Mesendoderm (in vitro differentiated cells): ENCODE measurements around the gene ST7.
A peak's percentile ranks its signal among the peaks of the same experiment; 100 is the strongest.
"Not testable (repeated sequence)": the region's sequence is repeated elsewhere in the genome, so short reads cannot be mapped to it uniquely, and the experiment has no call there.

Experiments used
- DNase-seq: peaks from one replicate; pipeline ENCODE4 v3.0.0; 2013
- H2AK5ac ChIP-seq: 2 replicates; pipeline ENCODE4 v1.6.1; 2013; ENCODE audit warnings: low read length, inconsistent platforms
- H2BK120ac ChIP-seq: 2 replicates; pipeline ENCODE4 v1.6.1; 2013; ENCODE audit warnings: low read depth, mild to moderate bottlenecking, low read length, moderate library complexity, mixed read lengths
- H2BK15ac ChIP-seq: replicated peaks from 2 replicates; pipeline ENCODE4 v1.6.1; 2013; ENCODE audit warnings: low read depth, mild to moderate bottlenecking, moderate library complexity
- H2BK5ac ChIP-seq: 2 replicates; pipeline ENCODE4 v1.6.1; 2013; ENCODE audit warnings: low read length, inconsistent platforms
- H3K18ac ChIP-seq: 2 replicates; pipeline ENCODE4 v1.6.1; 2013; ENCODE audit warnings: mild to moderate bottlenecking, low read length, mixed read lengths
- H3K23ac ChIP-seq: one replicate; pipeline ENCODE4 v1.6.1; 2013; ENCODE audit warnings: low read length
- H3K27ac ChIP-seq: 2 replicates; pipeline ENCODE4 v1.5.1; 2013; ENCODE audit warnings: low read depth, mild to moderate bottlenecking, inconsistent platforms, low read length, moderate library complexity
- H3K27me3 ChIP-seq: 2 replicates; pipeline ENCODE4 v1.6.1; 2013; ENCODE audit warnings: low read length, control low read depth, mild to moderate bottlenecking, inconsistent platforms; ENCODE audit not compliant: insufficient read depth, poor library complexity
- H3K36me3 ChIP-seq: 2 replicates; pipeline ENCODE4 v1.6.1; 2013; ENCODE audit warnings: low read length, inconsistent platforms; ENCODE audit not compliant: control insufficient read depth, insufficient read depth
- H3K4ac ChIP-seq: one replicate; pipeline ENCODE4 v1.6.1; 2013; ENCODE audit warnings: low read depth, mild to moderate bottlenecking, low read length, moderate library complexity
- H3K4me1 ChIP-seq: 2 replicates; pipeline ENCODE4 v1.6.1; 2013; ENCODE audit warnings: low read depth, low read length, inconsistent platforms; ENCODE audit not compliant: control insufficient read depth
- H3K4me2 ChIP-seq: 2 replicates; pipeline ENCODE4 v1.6.1; 2013; ENCODE audit warnings: low read length
- H3K4me3 ChIP-seq: 2 replicates; pipeline ENCODE4 v1.5.1; 2013; ENCODE audit warnings: mild to moderate bottlenecking, low read length
- H3K56ac ChIP-seq: one replicate; pipeline ENCODE4 v1.6.1; 2013; ENCODE audit warnings: low read length
- H3K79me1 ChIP-seq: 2 replicates; pipeline ENCODE4 v1.6.1; 2013; ENCODE audit warnings: low read length, inconsistent platforms
- H3K79me2 ChIP-seq: 2 replicates; pipeline ENCODE4 v1.6.1; 2013; ENCODE audit warnings: mild to moderate bottlenecking, low read length; ENCODE audit not compliant: control insufficient read depth, insufficient read depth
- H3K9ac ChIP-seq: 2 replicates; pipeline ENCODE4 v1.6.1; 2013; ENCODE audit warnings: low read length, inconsistent platforms
- H4K5ac ChIP-seq: one replicate; pipeline ENCODE4 v1.6.1; 2013; ENCODE audit warnings: low read length
- H4K8ac ChIP-seq: one replicate; pipeline ENCODE4 v1.6.1; 2013; ENCODE audit warnings: low read depth, mild to moderate bottlenecking, control low read depth, low read length, moderate library complexity
- WGBS: extraction: QIAGEN DNeasy Blood & Tissue Kit; methylation state at CpG from one replicate; pipeline ENCODE4 v1.1.7; 2013; ENCODE audit warnings: low lambda C conversion rate, missing lambda C conversion rate; ENCODE audit not compliant: insufficient coverage; ENCODE audit errors: extremely low coverage; 5-methylcytosine and 5-hydroxymethylcytosine counted together

ST7 gene

GRCh38 chr7:117119192-117119924, 166.1 kb downstream of the ST7 start:
- Histone ChIP-seq H2BK15ac (no peak overlapping the region), H3K27ac (no peak overlapping the region), H3K9ac (no peak overlapping the region), H3K18ac (no peak overlapping the region), H3K4me3 (no peak overlapping the region), H3K4me2 (no peak overlapping the region), H3K79me2 (no peaks in the 10 kb centered on the region), H2BK5ac (no peak overlapping the region), H2AK5ac (no peak overlapping the region), H3K36me3 (no peaks in the 10 kb centered on the region), H3K4ac (no peak overlapping the region), H4K5ac (no peak overlapping the region), H4K8ac (no peak overlapping the region), H3K27me3 (no peaks in the 10 kb centered on the region), H3K79me1 (no peaks in the 10 kb centered on the region), H3K23ac (no peak overlapping the region), H3K56ac (no peak overlapping the region), H2BK120ac (no peak overlapping the region), H3K4me1 (no peaks in the 10 kb centered on the region)
- DNase-seq: peak; percentile 79
- no CpG with 5 or more reads among the region's 7 CpGs for WGBS

GRCh38 chr7:117120321-117120720, 167.0 kb downstream of the ST7 start:
- not testable (repeated sequence) for H3K56ac ChIP-seq

GRCh38 chr7:117122036-117122435, 168.7 kb downstream of the ST7 start:
- not testable (repeated sequence) for H4K5ac ChIP-seq, H3K27me3 ChIP-seq, H3K36me3 ChIP-seq, H2AK5ac ChIP-seq, H3K4me3 ChIP-seq, H3K9ac ChIP-seq, H3K4me2 ChIP-seq, H3K27ac ChIP-seq, H4K8ac ChIP-seq, H3K18ac ChIP-seq, H3K4me1 ChIP-seq, H3K23ac ChIP-seq, H3K79me1 ChIP-seq, H3K4ac ChIP-seq, H2BK5ac ChIP-seq, DNase-seq, H2BK15ac ChIP-seq, H3K79me2 ChIP-seq, H3K56ac ChIP-seq, H2BK120ac ChIP-seq
- no CpG with 5 or more reads among the region's 1 CpG for WGBS

More at GRCh38 chr7:117120321-117120720, 167.0 kb downstream of the ST7 start:
- not testable (repeated sequence) for H3K27ac ChIP-seq, H3K9ac ChIP-seq, H2AK5ac ChIP-seq, H3K4me3 ChIP-seq, H2BK5ac ChIP-seq, H3K4ac ChIP-seq, H2BK120ac ChIP-seq, H3K27me3 ChIP-seq, H3K36me3 ChIP-seq, H3K4me1 ChIP-seq, H3K79me2 ChIP-seq, DNase-seq, H3K18ac ChIP-seq, H2BK15ac ChIP-seq, H4K8ac ChIP-seq, H3K4me2 ChIP-seq, H4K5ac ChIP-seq, H3K79me1 ChIP-seq, H3K23ac ChIP-seq
- no CpG with 5 or more reads among the region's 1 CpG for WGBS

- no peak overlapping the region for H3K27ac ChIP-seq
- no peaks in the 10 kb centered on the region for H3K36me3 ChIP-seq
Observed at GRCh38 chr7:117122536-117122935, 169.2 kb downstream of the ST7 start.

GRCh38 chr7:117123311-117123926, 170.1 kb downstream of the ST7 start:
- Histone ChIP-seq H3K4me2 (no peak overlapping the region), H2BK15ac (no peak overlapping the region), H3K4ac (no peak overlapping the region), H3K4me1 (no peaks in the 10 kb centered on the region), H4K5ac (no peak overlapping the region), H4K8ac (no peak overlapping the region), H3K79me1 (no peaks in the 10 kb centered on the region), H3K18ac (no peak overlapping the region), H3K36me3 (no peaks in the 10 kb centered on the region), H3K4me3 (no peak overlapping the region), H3K56ac (no peak overlapping the region), H2AK5ac (no peak overlapping the region), H3K27ac (no peak overlapping the region), H2BK120ac (no peak overlapping the region), H3K27me3 (no peaks in the 10 kb centered on the region), H3K9ac (no peak overlapping the region), H3K79me2 (no peaks in the 10 kb centered on the region), H2BK5ac (no peak overlapping the region), H3K23ac (no peak overlapping the region)
- no peak for DNase-seq
- no CpG with 5 or more reads among the region's 2 CpGs for WGBS

More at GRCh38 chr7:117122536-117122935, 169.2 kb downstream of the ST7 start:
- H4K5ac ChIP-seq: no peak overlapping the region
- no peak overlapping the region for H4K8ac ChIP-seq
- no peaks in the 10 kb centered on the region for H3K79me2 ChIP-seq
- H3K4me1 ChIP-seq: no peaks in the 10 kb centered on the region
- H3K56ac ChIP-seq: no peak overlapping the region
- no peak overlapping the region for H3K9ac ChIP-seq
- H3K23ac ChIP-seq: no peak overlapping the region
- H2AK5ac ChIP-seq: no peak overlapping the region
- no peak overlapping the region for H2BK5ac ChIP-seq
- H3K4me3 ChIP-seq: no peak overlapping the region
- no peak overlapping the region for H2BK15ac ChIP-seq
- no peak overlapping the region for H3K4me2 ChIP-seq
- no peak overlapping the region for H3K18ac ChIP-seq
- no peaks in the 10 kb centered on the region for H3K27me3 ChIP-seq
- H2BK120ac ChIP-seq: no peak overlapping the region
- no peak overlapping the region for H3K4ac ChIP-seq
- no peaks in the 10 kb centered on the region for H3K79me1 ChIP-seq
- no peak for DNase-seq
